IMR-90 (cell line): ENCODE measurements around the gene SP2. TPM values are rescaled to one million over a fixed set of nuclear protein-coding genes. Genes with fewer than 3 reads are reported as not detected.

Experiments
- ATAC-seq: fragments of 200-7000 bp; cut with Tn5 transposase; 2 replicates; pipeline ENCODE4 v1.9.1; 2020; ENCODE audit warnings: low read depth, mild to moderate bottlenecking, moderate library complexity
- BruUV-seq: library from RNA; stranded (reverse); fragments of 400-500 nt; replicated peaks from 2 replicates; lab custom pipeline; 2021; lab: Mats Ljungman, UMichigan
- CTCF ChIA-PET: fragments of 300-600 bp; formaldehyde crosslinking; extraction: SDS; loops from one replicate; lab custom pipeline; 2021; ENCODE audit warnings: antibody characterized with exemption; lab: Yijun Ruan, JAX
- POLR2A ChIA-PET: fragments of 300-600 bp; sonication (Branson Sonifier 250); formaldehyde crosslinking; loops from one replicate; lab custom pipeline; 2022; ENCODE audit warnings: antibody characterized with exemption; ENCODE audit not compliant: unreplicated experiment; lab: Charles Lee
- DNase-seq: peaks from one replicate; pipeline ENCODE4 v3.0.0; 2013
- H2AFZ ChIP-seq: replicated peaks from 2 replicates; pipeline ENCODE3; 2013; ENCODE audit warnings: low read length, mild to moderate bottlenecking; ENCODE audit not compliant: poor library complexity
- H2AK5ac ChIP-seq: 2 replicates; pipeline ENCODE4 v1.6.1; 2013; ENCODE audit warnings: low read depth, low read length, inconsistent platforms
- H2AK9ac ChIP-seq: replicated peaks from 2 replicates; pipeline ENCODE3; 2013; ENCODE audit warnings: mild to moderate bottlenecking, low read depth, low read length, moderate library complexity; ENCODE audit not compliant: poor library complexity
- H2BK120ac ChIP-seq: 2 replicates; pipeline ENCODE4 v1.6.1; 2013; ENCODE audit warnings: low read depth, low read length, inconsistent platforms
- H2BK15ac ChIP-seq: 3 replicates; pipeline ENCODE4 v1.6.1; 2013; ENCODE audit warnings: low read depth, low read length, inconsistent platforms
- H2BK20ac ChIP-seq: 2 replicates; pipeline ENCODE4 v1.6.1; 2013; ENCODE audit warnings: low read depth, mild to moderate bottlenecking, inconsistent platforms, low read length, moderate library complexity
- H2BK5ac ChIP-seq: 2 replicates; pipeline ENCODE4 v1.6.1; 2013; ENCODE audit warnings: mild to moderate bottlenecking, low read depth, low read length, inconsistent platforms; ENCODE audit not compliant: poor library complexity, severe bottlenecking
- H3K14ac ChIP-seq: replicated peaks from 2 replicates; pipeline ENCODE4 v1.6.1; 2013; ENCODE audit warnings: low read depth, low read length, inconsistent platforms
- H3K18ac ChIP-seq: 2 replicates; pipeline ENCODE4 v1.6.1; 2013; ENCODE audit warnings: low read depth, low read length, control low read depth
- H3K23ac ChIP-seq: 2 replicates; pipeline ENCODE4 v1.6.1; 2013; ENCODE audit warnings: low read depth, low read length, inconsistent platforms
- H3K27ac ChIP-seq: 2 replicates; pipeline ENCODE4 v1.5.1; 2013; ENCODE audit warnings: mild to moderate bottlenecking, control low read depth, low read length; ENCODE audit not compliant: insufficient read depth
- H3K27me3 ChIP-seq: 2 replicates; pipeline ENCODE4 v1.6.1; 2013; ENCODE audit warnings: low read length; ENCODE audit not compliant: control insufficient read depth, insufficient read depth
- H3K36me3 ChIP-seq: 2 replicates; pipeline ENCODE4 v1.6.1; 2013; ENCODE audit warnings: low read length, mixed read lengths; ENCODE audit not compliant: control insufficient read depth, insufficient read depth
- H3K4ac ChIP-seq: 2 replicates; pipeline ENCODE4 v1.6.1; 2013; ENCODE audit warnings: low read depth, low read length, inconsistent platforms
- H3K4me1 ChIP-seq: 2 replicates; pipeline ENCODE4 v1.6.1; 2013; ENCODE audit warnings: low read length, mixed read lengths; ENCODE audit not compliant: control insufficient read depth, insufficient read depth
- H3K4me2 ChIP-seq: 2 replicates; pipeline ENCODE4 v1.6.1; 2013; ENCODE audit warnings: low read depth, mild to moderate bottlenecking, control low read depth, low read length, moderate library complexity
- H3K4me3 ChIP-seq: 2 replicates; pipeline ENCODE4 v1.5.1; 2013; ENCODE audit warnings: low read depth, mild to moderate bottlenecking, control low read depth, low read length, moderate library complexity; ENCODE audit not compliant: insufficient read depth
- H3K56ac ChIP-seq: 2 replicates; pipeline ENCODE4 v1.6.1; 2013; ENCODE audit warnings: low read length, inconsistent platforms; ENCODE audit not compliant: insufficient read depth; ENCODE audit errors: extremely low read depth
- H3K79me1 ChIP-seq, 2 experiments: 2 replicates each; pipeline ENCODE4 v1.6.1; 2013; ENCODE audit warnings: low read length in 2 of 2, inconsistent platforms in 1 of 2, low read depth in 1 of 2
- H3K9ac ChIP-seq: 2 replicates; pipeline ENCODE4 v1.6.1; 2013; ENCODE audit warnings: low read depth, low read length, control low read depth
- H3K9me1 ChIP-seq: 2 replicates; pipeline ENCODE4 v1.6.1; 2013; ENCODE audit warnings: low read length, inconsistent platforms; ENCODE audit not compliant: insufficient read depth
- H3K9me3 ChIP-seq: 2 replicates; pipeline ENCODE4 v1.6.1; 2013; ENCODE audit warnings: low read length; ENCODE audit not compliant: control insufficient read depth, insufficient read depth
- H4K20me1 ChIP-seq: 2 replicates; pipeline ENCODE4 v1.6.1; 2013; ENCODE audit warnings: low read length, inconsistent platforms; ENCODE audit not compliant: insufficient read depth
- H4K5ac ChIP-seq: 2 replicates; pipeline ENCODE4 v1.6.1; 2013; ENCODE audit warnings: mild to moderate bottlenecking, low read depth, low read length, control low read depth
- H4K8ac ChIP-seq, 2 experiments: 2 replicates each; pipeline ENCODE4 v1.6.1; 2013; ENCODE audit warnings: low read depth in 2 of 2, low read length in 2 of 2, control low read depth in 1 of 2, inconsistent platforms in 1 of 2
- H4K91ac ChIP-seq: 2 replicates; pipeline ENCODE4 v1.6.1; 2013; ENCODE audit warnings: low read depth, low read length, inconsistent platforms; ENCODE audit not compliant: insufficient read depth
- CHD1 ChIP-seq: IDR thresholded peaks from 2 replicates; pipeline ENCODE4 v1.6.1; 2012; ENCODE audit warnings: low read depth, low read length, improper control_type of control experiment
- MAFK ChIP-seq: IDR thresholded peaks from 2 replicates; pipeline ENCODE4 v1.6.1; 2012; ENCODE audit warnings: low read depth, low read length, improper control_type of control experiment
- POLR2A ChIP-seq: IDR thresholded peaks from 2 replicates; pipeline ENCODE4 v1.6.1; 2012; ENCODE audit warnings: mild to moderate bottlenecking, low read depth, low read length
- RCOR1 ChIP-seq: IDR thresholded peaks from 2 replicates; pipeline ENCODE4 v1.6.1; 2012; ENCODE audit warnings: mild to moderate bottlenecking, low read length, improper control_type of control experiment; ENCODE audit not compliant: insufficient replicate concordance
- WGBS, 2 experiments: methylation state at CpG; one replicate each; pipeline versions ENCODE4 v1.1.5 to v1.1.7; 2013; ENCODE audit warnings: missing lambda C conversion rate in 2 of 2; ENCODE audit not compliant: insufficient read length in 1 of 2; ENCODE audit errors: extremely low coverage in 2 of 2; 5-methylcytosine and 5-hydroxymethylcytosine counted together
- dilution Hi-C: fragments of 300-500 bp; cut with HindIII; formaldehyde crosslinking; loops from one replicate; pipeline ENCODE4 v1.14.3; 2018; ENCODE audit warnings: low sequenced_read_pairs; ENCODE audit not compliant: unreplicated experiment
- in situ Hi-C: fragments of 300-500 bp; cut with MboI; formaldehyde crosslinking; loops from 3 replicates; pipeline ENCODE4 v1.14.3; 2019; ENCODE audit warnings: low sequenced_read_pairs, inconsistent platforms, mixed read lengths
- intact Hi-C: fragments of 100-400 bp; cut with micrococcal nuclease; formaldehyde crosslinking; loops from 2 replicates; pipeline ENCODE4 v1.10.0; 2022
- polyA plus RNA-seq, 3 experiments: library from polyadenylated mRNA; depleted of rRNA; stranded (reverse); fragments of >200 nt; gene quantifications; 2 replicates each; pipeline ENCODE4 v1.2.3, GENCODE V29; 2012; ENCODE audit warnings: low replicate concordance in 1 of 3
- total RNA-seq: library from RNA; depleted of rRNA; stranded (reverse); fragments of >200 nt; gene quantifications from 2 replicates; pipeline ENCODE4 v1.2.3, GENCODE V29; 2012
- TF ChIP-seq, protein P1 (sequence below): conservative IDR thresholded peaks from 2 replicates; pipeline ENCODE4 v1.5.1; 2012; ENCODE audit warnings: mild to moderate bottlenecking, low read depth, low read length, improper control_type of control experiment

SP2 gene
- total and polyA plus RNA-seq, 2 of the 4 experiments (the other 2 are of a cell fraction), result 0.72 to 13.8 TPM

DNA sequence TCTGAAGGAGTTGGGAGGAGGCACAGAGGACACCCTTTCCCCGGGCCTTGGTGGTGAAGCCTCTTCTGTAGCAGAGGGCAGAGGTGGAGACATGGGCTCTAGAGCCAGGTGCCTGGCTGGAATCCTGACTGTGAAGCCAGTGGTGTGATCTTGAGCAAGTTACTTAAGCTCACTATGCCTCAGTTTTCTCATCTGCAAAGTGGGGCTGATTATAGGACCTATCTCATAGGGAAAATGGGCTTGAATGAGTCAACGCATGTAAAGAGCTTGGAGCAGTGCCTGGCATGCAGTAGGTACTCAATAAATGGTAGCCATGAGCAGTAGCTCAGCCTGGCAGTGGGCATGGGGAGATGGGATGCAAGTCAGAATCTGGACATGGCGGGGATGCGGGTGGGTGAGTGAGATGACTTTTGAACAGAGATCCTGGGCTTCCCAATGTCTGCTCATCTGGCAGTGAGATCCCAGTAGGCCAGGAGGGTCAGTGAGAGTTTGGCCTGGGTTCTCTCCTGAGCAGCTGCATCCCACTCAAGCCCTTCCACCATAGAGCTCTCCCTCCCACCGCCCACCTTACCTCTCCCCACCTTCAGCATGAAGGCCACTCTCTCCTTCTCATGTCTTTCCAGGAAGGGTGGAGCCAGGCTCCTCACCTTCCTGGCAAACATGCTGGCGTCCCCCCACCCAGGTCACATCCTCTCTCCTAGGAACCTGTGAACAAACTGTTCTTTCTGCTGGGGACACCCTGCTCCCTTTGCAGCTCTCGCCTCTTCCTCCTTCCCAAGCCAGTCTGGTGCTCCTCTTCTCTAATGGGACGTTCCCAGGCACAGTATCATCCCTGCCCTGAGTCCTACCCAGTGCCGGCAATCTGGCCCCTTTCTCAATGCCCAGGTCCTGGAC is 13.1 kb upstream of the SP2 start:
- ATAC-seq (no peak), DNase-seq (no peak)
- no peak overlapping the region for H2BK15ac ChIP-seq
- in situ Hi-C loops, result no loop called here
- H2AK9ac ChIP-seq, result no peak overlapping the region
- 75% methylated on average over 5 of the region's 9 CpGs; no CpG with 5 or more reads in 1 of the 2 experiments for WGBS, 2 experiments
- no peak overlapping the region for H2BK120ac ChIP-seq
- no peaks in the 10 kb centered on the region for H4K20me1 ChIP-seq
- no peak overlapping the region for H3K9ac ChIP-seq
- H3K4ac ChIP-seq, result no peak overlapping the region
- H2BK20ac ChIP-seq, result no peak overlapping the region
- H4K8ac ChIP-seq, result no peak overlapping the region
- no peaks in the 10 kb centered on the region for H3K36me3 ChIP-seq
- no TSS peak for BruUV-seq
- ChIA-PET CTCF (interaction anchor here (4.8 kb wide), 1 partner anchor 41 kb away, joined by 18 read pairs; the partner anchor contains the start of gene SCRN2), POLR2A (no interaction called here)
- no peak overlapping the region for H2BK5ac ChIP-seq
- no peak overlapping the region for H3K56ac ChIP-seq
- H3K4me1 ChIP-seq, result peaks cover 4% of the 10 kb centered on the region; the same call in 1 of the 2 replicates
- intact Hi-C loops, result no loop called here
- no peaks in the 10 kb centered on the region for H3K79me1 ChIP-seq
- peaks cover 8% of the 10 kb centered on the region for H3K27me3 ChIP-seq
- no peak overlapping the region for H3K18ac ChIP-seq
- H3K9me1 ChIP-seq, result no peaks in the 10 kb centered on the region
- H4K91ac ChIP-seq, result no peak overlapping the region
- dilution Hi-C loops, result no loop called here
- no peak overlapping the region; the same call in 1 of the 2 replicates for H3K4me2 ChIP-seq
- no peak overlapping the region for H3K27ac ChIP-seq
- no peak overlapping the region for H3K4me3 ChIP-seq
- TF ChIP-seq RCOR1 (no peak), POLR2A (no peak), CHD1 (no peak), MAFK (no peak)
- TF ChIP-seq, protein P1, sequence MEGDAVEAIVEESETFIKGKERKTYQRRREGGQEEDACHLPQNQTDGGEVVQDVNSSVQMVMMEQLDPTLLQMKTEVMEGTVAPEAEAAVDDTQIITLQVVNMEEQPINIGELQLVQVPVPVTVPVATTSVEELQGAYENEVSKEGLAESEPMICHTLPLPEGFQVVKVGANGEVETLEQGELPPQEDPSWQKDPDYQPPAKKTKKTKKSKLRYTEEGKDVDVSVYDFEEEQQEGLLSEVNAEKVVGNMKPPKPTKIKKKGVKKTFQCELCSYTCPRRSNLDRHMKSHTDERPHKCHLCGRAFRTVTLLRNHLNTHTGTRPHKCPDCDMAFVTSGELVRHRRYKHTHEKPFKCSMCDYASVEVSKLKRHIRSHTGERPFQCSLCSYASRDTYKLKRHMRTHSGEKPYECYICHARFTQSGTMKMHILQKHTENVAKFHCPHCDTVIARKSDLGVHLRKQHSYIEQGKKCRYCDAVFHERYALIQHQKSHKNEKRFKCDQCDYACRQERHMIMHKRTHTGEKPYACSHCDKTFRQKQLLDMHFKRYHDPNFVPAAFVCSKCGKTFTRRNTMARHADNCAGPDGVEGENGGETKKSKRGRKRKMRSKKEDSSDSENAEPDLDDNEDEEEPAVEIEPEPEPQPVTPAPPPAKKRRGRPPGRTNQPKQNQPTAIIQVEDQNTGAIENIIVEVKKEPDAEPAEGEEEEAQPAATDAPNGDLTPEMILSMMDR, result no peak
- H2AFZ ChIP-seq, result peak overlapping the region; percentile 18
- no peaks in the 10 kb centered on the region for H3K9me3 ChIP-seq
- no peak overlapping the region for H2AK5ac ChIP-seq
- no peak overlapping the region for H3K14ac ChIP-seq
- H3K23ac ChIP-seq, result no peak overlapping the region
- H4K5ac ChIP-seq, result peak overlapping the region; percentile 0; the same call in 1 of the 2 replicates
